Dedifferentiated amniotic fluid mesenchymal stem cell (primary cell): ENCODE measurements around the gene NYAP1.

Source experiments
- DNase-seq: peaks from one replicate; pipeline ENCODE4 v3.0.0-alpha.2; 2016; ENCODE audit errors: extremely low spot score

The NYAP1 gene

GRCh38 chr7:100457033-100457432 lies 26.7 kb upstream of the NYAP1 start:
- DNase-seq = no peak

GRCh38 chr7:100464210-100464660 lies 19.5 kb upstream of the NYAP1 start, which contains the start of gene SPACDR:
Gene SPACDR (minus strand): TSS chr7:100464260. CDS start chr7:100464025, 235 bp downstream.
- no peak for DNase-seq

- no peak for DNase-seq
These were observed 18.9 kb upstream of the NYAP1 start for GRCh38 chr7:100464791-100465190.

- DNase-seq = no peak
These were observed 18.4 kb upstream of the NYAP1 start for GRCh38 chr7:100465299-100465698.

GRCh38 chr7:100465702-100466311 lies 17.9 kb upstream of the NYAP1 start:
- peak; percentile 80 for DNase-seq

- DNase-seq = no peak
These were observed 16.8 kb upstream of the NYAP1 start for GRCh38 chr7:100466653-100467605.

- DNase-seq = no peak
These were observed 15.9 kb upstream of the NYAP1 start for GRCh38 chr7:100467638-100468373.

- peak; percentile 48 for DNase-seq
These were observed 14.3 kb upstream of the NYAP1 start for GRCh38 chr7:100469227-100470044.

GRCh38 chr7:100471021-100471420 lies 12.7 kb upstream of the NYAP1 start:
- no peak for DNase-seq

GRCh38 chr7:100472121-100472851 lies 11.4 kb upstream of the NYAP1 start:
- no peak for DNase-seq

- DNase-seq = no peak
These were observed 10.8 kb upstream of the NYAP1 start for GRCh38 chr7:100472854-100473499.

- DNase-seq = no peak
These were observed 8.2 kb upstream of the NYAP1 start for GRCh38 chr7:100475549-100475948.

GRCh38 chr7:100476101-100476780 lies 7.5 kb upstream of the NYAP1 start:
- DNase-seq = no peak

GRCh38 chr7:100476903-100477870 lies 6.5 kb upstream of the NYAP1 start:
- DNase-seq = no peak

GRCh38 chr7:100477871-100478267 lies 5.9 kb upstream of the NYAP1 start:
- DNase-seq = no peak

- peak; percentile 94 for DNase-seq
These were observed 4.6 kb upstream of the NYAP1 start, which contains the start of gene TSC22D4 for GRCh38 chr7:100478958-100479660. Gene TSC22D4 (minus strand): TSS chr7:100479214. CDS start chr7:100478038, 1,176 bp downstream.

- no peak for DNase-seq
These were observed 2.3 kb upstream of the NYAP1 start for GRCh38 chr7:100481466-100481865.

GRCh38 chr7:100482728-100483089 lies 1.0 kb upstream of the NYAP1 start:
- no peak for DNase-seq
